Naive thymus-derived CD8-positive, alpha-beta T cell (primary cell): ENCODE data around the gene NFYC. TPM values are rescaled to one million over a fixed set of nuclear protein-coding genes. Genes with fewer than 3 reads are reported as not detected.

Source experiments
- ATAC-seq, 2 donors: fragments of 150-1000 bp; cut with Tn5 transposase in 1 of 2; sonication (Bioruptor Pico), chemical (Tn5 transposase) in 1 of 2; 1 replicate in 1 of 2; 2 replicates in 1 of 2; pipeline ENCODE4 v1.10.0; 2021; ENCODE audit warnings: mild to moderate bottlenecking in 2 of 2, moderate library complexity in 2 of 2
- POLR2A ChIA-PET: fragments of 350-600 bp; sonication (Branson Sonifier 250); formaldehyde crosslinking; loops from one replicate; lab custom pipeline; 2021; ENCODE audit warnings: antibody characterized with exemption; lab: Charles Lee
- DNase-seq, 10 donors: peaks; one replicate each; pipeline versions ENCODE4 v3.0.0 to v3.0.0-alpha.2; 2020 to 2022
- H3K27ac Mint-ChIP-seq, 10 donors: one replicate each; pipeline ENCODE4 v1.8.0; 2020 to 2022; ENCODE audit warnings: mild to moderate bottlenecking in 10 of 10, mixed read lengths in 10 of 10, moderate library complexity in 4 of 10, inconsistent platforms in 1 of 10
- H3K27me3 Mint-ChIP-seq, 5 donors: one replicate each; pipeline ENCODE4 v1.8.0; 2021 to 2022; ENCODE audit warnings: mixed read lengths in 5 of 5
- H3K36me3 Mint-ChIP-seq, 3 donors: one replicate each; pipeline ENCODE4 v1.8.0; 2020 to 2022; ENCODE audit warnings: mixed read lengths in 3 of 3, mild to moderate bottlenecking in 2 of 3, inconsistent platforms in 1 of 3
- H3K4me1 Mint-ChIP-seq, 4 donors: one replicate each; pipeline ENCODE4 v1.8.0; 2021 to 2022; ENCODE audit warnings: mixed read lengths in 4 of 4
- H3K4me3 Mint-ChIP-seq, 10 donors: one replicate each; pipeline ENCODE4 v1.8.0; 2020 to 2022; ENCODE audit warnings: mild to moderate bottlenecking in 10 of 10, mixed read lengths in 10 of 10, moderate library complexity in 6 of 10, inconsistent platforms in 1 of 10
- H3K9me3 Mint-ChIP-seq, 9 donors: one replicate each; pipeline ENCODE4 v1.8.0; 2020 to 2022; ENCODE audit warnings: mixed read lengths in 9 of 9, mild to moderate bottlenecking in 3 of 9, inconsistent platforms in 1 of 9, moderate library complexity in 1 of 9
- polyA plus RNA-seq, 3 donors: library from polyadenylated mRNA; unstranded; fragments of 300-500 nt; fragmentation: Illumina TruSeq; gene quantifications; one replicate each; pipeline ENCODE4 v1.2.3, GENCODE V29; 2021
- total RNA-seq, 8 experiments: library from RNA in 2 of 8; stranded (reverse) in 2 of 8; gene quantifications; one replicate each; pipeline ENCODE4 v1.2.3 and lab custom pipeline; 2021 to 2026

The NFYC gene
- total RNA-seq (10 to 100 TPM; 65.8 to 67.2 TPM), polyA plus RNA-seq (10 to 100 TPM; 32.5 to 46.9 (median 33.3) TPM), total RNA-seq (lab: John Stamatoyannopoulos, UW) (31.6 to 46.3 (median 40.3) reads per million in 6 experiments)

DNA sequence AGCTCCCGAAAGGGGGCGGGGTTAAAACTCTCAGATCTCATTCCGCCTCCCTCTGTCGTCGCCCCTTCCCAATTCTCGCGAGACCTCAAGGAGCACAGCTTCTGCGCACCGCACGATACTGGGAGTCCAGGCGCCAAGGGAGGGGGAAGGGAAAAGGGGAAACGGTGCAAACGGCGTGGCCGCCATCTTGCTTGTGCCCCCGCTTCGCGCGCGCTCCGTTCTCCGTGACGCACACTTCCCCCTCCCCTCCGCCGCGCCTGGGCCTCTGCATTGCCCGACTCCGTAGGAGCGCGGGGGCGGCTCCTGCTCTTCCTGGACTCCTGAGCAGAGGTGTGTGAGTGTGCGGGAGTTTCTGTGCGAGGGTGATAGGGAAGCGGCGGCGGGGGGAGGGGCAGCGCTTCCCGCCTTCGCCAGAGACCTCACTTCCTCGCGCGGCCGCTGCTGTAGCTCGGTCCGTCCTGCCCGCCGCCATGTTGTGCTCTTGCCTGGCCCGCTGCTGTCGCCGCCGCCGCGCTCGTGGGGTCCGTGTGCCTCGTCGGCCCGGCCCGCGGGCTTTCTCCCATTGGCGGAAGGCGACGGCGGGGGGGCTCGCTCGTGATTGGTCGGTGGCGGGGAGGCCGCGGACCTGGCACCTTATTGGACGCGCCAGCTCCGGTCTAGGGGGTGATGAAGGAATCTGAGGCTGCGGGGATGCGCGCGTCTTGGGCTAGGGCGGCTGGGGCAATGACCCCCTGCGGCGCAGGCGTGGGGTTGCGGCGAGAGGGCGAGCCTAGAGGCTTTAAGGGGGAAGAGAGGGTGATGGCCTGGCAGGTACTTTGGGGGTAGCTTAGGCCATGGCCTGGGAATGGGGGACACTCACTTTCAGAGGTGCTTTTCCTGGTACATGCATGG is at the start of gene NFYC:
TSS of gene NFYC (plus strand) at position 167 of the 891 bp plus-strand sequence. CDS start 47,140 bp downstream, outside the sequence.
- ATAC-seq (peak; percentile 84 to 85), DNase-seq (peak; percentile 85 to 98 (median 96))
- peaks cover 4 to 17% (median 7%) of the 10 kb centered on the region in 3 donors for H3K36me3 Mint-ChIP-seq
- H3K27me3 Mint-ChIP-seq, result no peaks in the 10 kb centered on the region
- POLR2A ChIA-PET, result interaction anchor here (0.5 to 4.2 kb wide), 33 partner anchors 9 to 1820 kb away, joined by 3 to 120 read pairs (median 5); partner anchors contain the start of genes CAP1, CITED4, CTPS1 and RIMS3
- H3K4me3 Mint-ChIP-seq, result peak within 1 kb of the TSS; percentile 89 to 100 (median 96)
- peaks cover 30 to 70% (median 66%) of the 10 kb centered on the region in 4 donors for H3K4me1 Mint-ChIP-seq
- H3K9me3 Mint-ChIP-seq, result peaks cover 0 to 3% (median 0%) of the 10 kb centered on the region in 9 donors
- H3K27ac Mint-ChIP-seq, result peak within 1 kb of the TSS; percentile 92 to 99 (median 97)

DNA sequence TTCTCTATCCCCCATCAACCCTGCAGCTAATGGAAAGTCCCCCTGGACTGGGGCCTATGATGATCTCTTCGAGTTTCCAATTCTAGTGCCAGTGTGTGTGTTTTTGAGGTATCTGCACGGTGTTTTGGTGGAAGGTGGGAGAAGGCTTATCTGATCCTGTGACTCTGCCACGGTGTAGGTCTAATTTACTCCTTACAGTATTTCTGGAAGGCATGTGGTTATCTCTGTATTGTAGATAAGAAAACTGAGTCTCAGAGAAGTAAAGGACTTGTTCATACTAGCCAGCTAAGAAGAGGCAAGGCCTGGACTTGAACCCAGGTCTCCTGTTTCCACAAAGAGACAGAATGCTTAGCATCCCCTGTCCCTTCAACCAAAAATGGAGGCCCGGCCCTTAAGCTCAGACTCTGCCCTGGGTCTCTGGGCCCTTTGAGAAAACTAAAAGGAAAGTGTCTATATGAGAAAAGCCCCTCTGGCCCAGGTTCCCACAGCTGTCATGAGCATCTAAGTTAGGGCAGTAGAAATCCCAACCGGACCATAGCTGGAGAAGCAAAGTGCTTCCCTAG is 46.3 kb upstream of the NFYC start:
- Mint-ChIP-seq H3K4me3 (no peak overlapping the region), H3K36me3 (no peaks in the 10 kb centered on the region), H3K9me3 (no peaks in the 10 kb centered on the region), H3K4me1 (peaks cover 10 to 26% (median 17%) of the 10 kb centered on the region in 4 donors), H3K27me3 (peaks cover 0 to 19% (median 11%) of the 10 kb centered on the region in 5 donors), H3K27ac (no peak overlapping the region)
- ATAC-seq, result no peak
- no peak for DNase-seq
- POLR2A ChIA-PET, result no interaction called here

DNA sequence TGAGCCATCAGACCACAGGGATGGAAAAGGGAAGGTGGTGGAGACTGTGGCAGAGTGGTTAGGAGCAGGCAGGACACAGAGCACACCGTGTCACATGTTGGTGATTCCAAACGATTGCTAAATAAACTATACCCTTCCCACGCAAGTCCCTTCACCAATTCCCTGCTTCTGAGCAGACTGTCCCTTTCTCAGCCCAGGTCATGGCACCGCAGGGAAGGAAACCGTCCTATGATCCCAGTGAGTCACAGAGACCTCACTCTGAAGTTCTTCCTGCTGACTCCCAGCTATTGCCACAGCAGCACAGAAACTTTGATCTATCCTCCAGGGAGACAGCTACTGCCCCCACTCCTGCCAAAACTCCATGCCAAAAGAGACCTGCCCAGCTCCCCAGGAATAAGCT is 45.2 kb upstream of the NFYC start:
- H3K4me1 Mint-ChIP-seq, result peaks cover 3 to 15% (median 7%) of the 10 kb centered on the region in 4 donors
- peaks cover 0 to 19% (median 12%) of the 10 kb centered on the region in 5 donors for H3K27me3 Mint-ChIP-seq
- no peak for DNase-seq
- H3K36me3 Mint-ChIP-seq, result no peaks in the 10 kb centered on the region
- no peak overlapping the region for H3K4me3 Mint-ChIP-seq
- H3K9me3 Mint-ChIP-seq, result no peaks in the 10 kb centered on the region
- no peak overlapping the region for H3K27ac Mint-ChIP-seq
- ATAC-seq, result no peak
- POLR2A ChIA-PET, result interaction anchor here (0.7 kb wide), 1 partner anchor 261 kb away, joined by 4 read pairs; no protein-coding TSS in a partner anchor

DNA sequence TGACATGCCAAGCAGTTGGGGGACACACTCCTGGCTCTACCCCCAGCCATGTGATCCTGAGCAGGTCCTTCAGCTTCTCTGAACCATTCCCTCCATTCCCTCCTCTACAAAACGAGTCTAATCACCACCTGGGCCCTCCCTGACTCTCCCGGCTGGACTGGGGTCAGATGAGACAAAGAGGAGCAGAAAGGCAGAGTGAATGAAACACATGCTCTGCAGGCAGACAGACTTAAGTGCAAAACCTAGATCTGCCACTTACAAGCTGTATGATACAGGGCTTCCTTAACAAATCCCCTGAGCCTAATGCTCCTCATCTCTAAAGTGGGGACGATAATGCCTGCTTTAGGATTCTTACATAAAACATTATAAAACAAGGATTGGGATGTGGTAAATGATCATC is 43.3 kb upstream of the NFYC start:
- Mint-ChIP-seq H3K4me3 (no peak overlapping the region), H3K9me3 (no peaks in the 10 kb centered on the region), H3K4me1 (peaks cover 3 to 11% (median 7%) of the 10 kb centered on the region in 4 donors), H3K27ac (peak overlapping the region in 1 of 10 donors; percentile 53), H3K36me3 (no peaks in the 10 kb centered on the region), H3K27me3 (peaks cover 0 to 19% (median 12%) of the 10 kb centered on the region in 5 donors)
- DNase-seq (no peak), ATAC-seq (no peak)
- POLR2A ChIA-PET, result no interaction called here

DNA sequence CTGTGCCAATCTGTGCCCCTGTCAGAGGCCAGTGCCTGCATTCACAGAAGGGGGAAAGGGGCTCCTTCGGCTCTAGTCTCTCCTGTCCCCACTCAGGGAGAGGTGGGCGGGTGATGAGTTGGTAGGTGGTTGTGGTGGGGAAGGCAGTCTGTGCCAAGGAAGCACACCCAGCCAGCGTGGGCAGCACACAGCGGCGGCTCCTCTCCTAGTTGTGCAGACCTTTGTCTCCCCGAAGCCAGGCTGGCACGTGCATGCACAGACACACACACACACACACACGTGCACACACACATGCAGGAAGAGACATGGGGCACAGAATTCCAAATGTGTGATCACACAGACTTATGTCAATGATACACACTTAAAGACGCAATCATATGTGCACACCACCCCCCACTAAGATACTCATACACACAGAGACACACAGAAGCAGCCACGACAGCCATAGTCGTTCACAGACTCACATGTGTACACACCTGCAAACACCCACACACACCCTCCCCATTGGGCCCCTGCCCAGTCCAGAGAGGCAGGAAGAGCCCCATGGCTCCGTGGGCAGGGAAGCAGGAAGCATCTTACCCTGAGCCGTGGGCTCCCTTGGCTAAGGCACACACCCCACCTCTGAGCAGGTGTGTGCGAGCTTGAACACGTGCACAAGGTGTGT is 42.4 kb upstream of the NFYC start:
- DNase-seq, result no peak
- no peaks in the 10 kb centered on the region for H3K9me3 Mint-ChIP-seq
- H3K4me3 Mint-ChIP-seq, result no peak overlapping the region
- H3K36me3 Mint-ChIP-seq, result no peaks in the 10 kb centered on the region
- H3K27ac Mint-ChIP-seq, result peak overlapping the region in 2 of 10 donors; percentile 28 to 48
- peaks cover 3 to 11% (median 7%) of the 10 kb centered on the region in 4 donors for H3K4me1 Mint-ChIP-seq
- no peak for ATAC-seq
- peaks cover 0 to 19% (median 12%) of the 10 kb centered on the region in 5 donors for H3K27me3 Mint-ChIP-seq
- POLR2A ChIA-PET, result no interaction called here

GRCh38 chr1:40649592-40649930 is 41.9 kb upstream of the NFYC start:
- Mint-ChIP-seq H3K36me3 (no peaks in the 10 kb centered on the region), H3K27ac (peak overlapping the region in 1 of 10 donors; percentile 48), H3K9me3 (no peaks in the 10 kb centered on the region), H3K27me3 (peaks cover 3 to 24% (median 16%) of the 10 kb centered on the region in 5 donors), H3K4me1 (peaks cover 5 to 14% (median 8%) of the 10 kb centered on the region in 4 donors), H3K4me3 (no peak overlapping the region)
- POLR2A ChIA-PET, result no interaction called here
- no peak for DNase-seq
- no peak for ATAC-seq

- H3K4me1 Mint-ChIP-seq, result peaks cover 5 to 18% (median 9%) of the 10 kb centered on the region in 4 donors
- POLR2A ChIA-PET, result no interaction called here
- no peaks in the 10 kb centered on the region for H3K36me3 Mint-ChIP-seq
- DNase-seq (no peak), ATAC-seq (no peak)
- H3K27ac Mint-ChIP-seq, result peak overlapping the region in 1 of 10 donors; percentile 70
- H3K4me3 Mint-ChIP-seq, result no peak overlapping the region
- H3K9me3 Mint-ChIP-seq, result no peaks in the 10 kb centered on the region
- H3K27me3 Mint-ChIP-seq, result peaks cover 3 to 28% (median 19%) of the 10 kb centered on the region in 5 donors
Observed at GRCh38 chr1:40650075-40650474, 41.4 kb upstream of the NFYC start.

DNA sequence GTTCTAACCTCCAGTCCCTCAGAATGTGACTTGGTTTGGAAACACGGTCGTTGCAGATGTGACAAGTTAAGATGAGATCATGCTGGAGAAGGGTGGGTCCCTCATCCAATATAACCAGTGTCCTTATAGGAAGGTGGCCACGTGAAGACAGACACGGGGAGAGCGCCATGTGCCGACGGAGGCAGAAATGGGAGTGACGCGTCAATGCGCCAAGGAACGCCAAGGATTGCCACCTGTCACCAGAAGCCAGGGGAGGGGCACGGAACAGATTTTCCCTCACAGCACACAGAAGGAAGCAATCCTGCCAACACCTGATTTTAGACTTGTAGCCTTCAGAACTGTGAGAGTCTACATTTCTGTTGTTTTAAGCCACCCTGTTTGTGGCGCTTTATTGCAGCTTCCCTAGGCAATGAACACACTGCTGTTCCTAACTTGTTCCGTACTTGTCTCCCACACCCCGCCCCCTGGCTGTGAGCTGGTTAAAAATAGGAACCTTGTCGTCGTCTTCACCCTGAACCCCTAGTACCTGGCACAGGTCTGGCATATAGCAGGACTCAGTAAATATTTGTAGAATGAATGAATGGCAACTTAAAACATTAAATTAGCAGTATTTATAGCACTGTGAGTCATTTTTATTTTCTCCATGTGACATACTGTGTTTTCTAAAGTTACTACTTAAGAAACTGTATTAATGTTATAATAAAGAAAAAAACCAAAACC is 40.2 kb upstream of the NFYC start:
- POLR2A ChIA-PET, result no interaction called here
- Mint-ChIP-seq H3K4me1 (peaks cover 5 to 18% (median 9%) of the 10 kb centered on the region in 4 donors), H3K27ac (no peak overlapping the region), H3K36me3 (no peaks in the 10 kb centered on the region), H3K4me3 (no peak overlapping the region), H3K27me3 (peaks cover 3 to 28% (median 19%) of the 10 kb centered on the region in 5 donors), H3K9me3 (no peaks in the 10 kb centered on the region)
- DNase-seq (no peak), ATAC-seq (no peak)

- Mint-ChIP-seq H3K27ac (no peak overlapping the region), H3K4me3 (no peak overlapping the region), H3K4me1 (peaks cover 5 to 18% (median 9%) of the 10 kb centered on the region in 4 donors), H3K36me3 (no peaks in the 10 kb centered on the region), H3K9me3 (no peaks in the 10 kb centered on the region), H3K27me3 (peaks cover 3 to 28% (median 19%) of the 10 kb centered on the region in 5 donors)
- POLR2A ChIA-PET, result no interaction called here
- ATAC-seq (no peak), DNase-seq (no peak)
Observed at GRCh38 chr1:40652468-40652867, 39.0 kb upstream of the NFYC start.

DNA sequence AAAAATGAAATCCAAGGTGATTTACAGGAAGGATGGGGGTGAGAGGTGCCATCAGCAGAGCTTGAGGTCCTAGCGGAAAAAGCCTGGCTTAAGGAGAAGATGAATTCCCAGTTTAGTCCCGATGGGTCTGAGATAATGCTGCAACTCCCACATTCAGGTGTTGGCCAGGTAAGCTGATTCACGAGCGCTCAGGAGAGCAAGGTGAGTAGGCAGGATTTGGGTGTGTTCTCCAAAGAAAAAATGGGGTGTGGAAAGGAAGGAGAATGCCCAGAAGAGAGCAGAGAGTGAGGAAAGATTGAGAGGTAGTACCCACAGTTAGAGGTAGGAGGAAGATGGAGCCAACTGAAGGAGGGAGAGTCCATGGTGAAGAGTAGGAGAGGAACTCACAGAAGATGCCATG is 38.5 kb upstream of the NFYC start:
- POLR2A ChIA-PET, result no interaction called here
- DNase-seq (no peak), ATAC-seq (no peak)
- Mint-ChIP-seq H3K4me3 (no peak overlapping the region), H3K4me1 (peaks cover 5 to 18% (median 9%) of the 10 kb centered on the region in 4 donors), H3K27ac (no peak overlapping the region), H3K27me3 (peaks cover 3 to 24% (median 17%) of the 10 kb centered on the region in 5 donors), H3K9me3 (no peaks in the 10 kb centered on the region), H3K36me3 (no peaks in the 10 kb centered on the region)

GRCh38 chr1:40653851-40654537 is 37.5 kb upstream of the NFYC start:
- H3K27me3 Mint-ChIP-seq, result peaks cover 2 to 16% (median 12%) of the 10 kb centered on the region in 5 donors
- POLR2A ChIA-PET, result interaction anchor here (0.6 kb wide), 1 partner anchor 724 kb away, joined by 3 read pairs; no protein-coding TSS in a partner anchor
- ATAC-seq, result no peak
- H3K27ac Mint-ChIP-seq, result peak overlapping the region in 1 of 10 donors; percentile 1
- no peaks in the 10 kb centered on the region for H3K36me3 Mint-ChIP-seq
- DNase-seq, result no peak
- H3K4me3 Mint-ChIP-seq, result no peak overlapping the region
- H3K4me1 Mint-ChIP-seq, result peaks cover 4 to 13% (median 6%) of the 10 kb centered on the region in 4 donors
- no peaks in the 10 kb centered on the region for H3K9me3 Mint-ChIP-seq
